Measurements from ENCODE around the gene LMF1.

- TF ChIP-seq EZH2 (IDR thresholded peaks at IDR 0.05; ENCODE audit: borderline replicate concordance, low read length) (no peak), CTCF (conservative IDR thresholded peaks at IDR 0.05 in 1 of 2, IDR thresholded peaks at IDR 0.05 in 1 of 2; ENCODE audit: extremely low read depth in 1 of 2, insufficient read depth in 1 of 2, low read depth in 1 of 2, low read length in 2 of 2) (no peak)
Observed at GRCh38 chr16:933581-933980, 37.2 kb downstream of the LMF1 start.

All from mammary epithelial cell (primary cell).